Prostate gland (tissue), 2 donors: ENCODE data around the gene ESR2.

ENCODE experiments used
- CTCF ChIP-seq, 4 experiments: fragments of 200-600 bp in 2 of 4; fragments of 450-650 bp in 2 of 4; sonication (generic) in 2 of 4; IDR thresholded peaks; 1 replicate in 3 of 4; 2 replicates in 1 of 4; pipeline ENCODE4 v1.5.1; 2016 to 2019; ENCODE audit warnings: antibody characterized with exemption in 4 of 4, mild to moderate bottlenecking in 2 of 4, moderate library complexity in 2 of 4
- POLR2A ChIP-seq: fragments of 450-650 bp; IDR thresholded peaks from one replicate; pipeline ENCODE4 v1.6.1; 2016; ENCODE audit warnings: antibody characterized with exemption, mild to moderate bottlenecking
- POLR2AphosphoS5 ChIP-seq: sonication (generic); formaldehyde crosslinking; IDR thresholded peaks from one replicate; pipeline ENCODE4 v1.6.1; 2017; ENCODE audit warnings: antibody characterized with exemption

GRCh38 chr14:64110802-64111201, 183.4 kb downstream of the ESR2 start:
- TF ChIP-seq POLR2AphosphoS5 (no peak), CTCF (IDR thresholded peaks at IDR 0.05) (no peak), POLR2A (no peak)
